ENCODE results near the gene BLMH. TPM values are rescaled to one million over a fixed set of nuclear protein-coding genes. Genes with fewer than 3 reads are reported as not detected.

Gene BLMH
- total RNA-seq, 4 donors from 2014 or later = 13.5 to 32.1 (median 20.4) TPM

GRCh38 chr17:30229012-30229411 is 62.7 kb downstream of the BLMH start:
- Histone ChIP-seq H3K36me3 (no peaks in the 10 kb centered on the region), H3K27me3 (peaks cover 26% of the 10 kb centered on the region), H3K4me1 (no peaks in the 10 kb centered on the region), H3K27ac (no peak overlapping the region), H3K9me3 (no peaks in the 10 kb centered on the region), H3K4me3 (no peak overlapping the region)
- in situ Hi-C loops (cut with MboI; ENCODE audit: low pct_ligation_motif_present in 1 of 4, low pct_unique_long_range_greater_than_20kb in 1 of 4, low sequenced_read_pairs in 3 of 4) (no loop called here), intact Hi-C loops (cut with DNase I; ENCODE audit: low total_unique reads) (no loop called here)
- 49 to 58% methylated on average over 4 to 7 of the region's 7 CpGs for WGBS, 2 donors (ENCODE audit: low coverage in 1 of 2)
- DNase-seq = peak; percentile 30
- TF ChIP-seq POLR2AphosphoS5 (IDR thresholded peaks at IDR 0.05) = no peak
- no peak for TF ChIP-seq CTCF (IDR thresholded peaks at IDR 0.05)
- no peak for TF ChIP-seq EP300 (IDR thresholded peaks at IDR 0.05; ENCODE audit: low read depth)
- TF ChIP-seq POLR2A (IDR thresholded peaks at IDR 0.05) = no peak

GRCh38 chr17:30228011-30228410 is 63.7 kb downstream of the BLMH start:
- Histone ChIP-seq H3K27ac (no peak overlapping the region), H3K27me3 (peaks cover 16% of the 10 kb centered on the region), H3K4me3 (no peak overlapping the region), H3K4me1 (no peaks in the 10 kb centered on the region), H3K9me3 (no peaks in the 10 kb centered on the region), H3K36me3 (no peaks in the 10 kb centered on the region)
- in situ Hi-C loops (cut with MboI; ENCODE audit: low pct_ligation_motif_present in 1 of 4, low pct_unique_long_range_greater_than_20kb in 1 of 4, low sequenced_read_pairs in 3 of 4) = no loop called here
- no peak for DNase-seq
- intact Hi-C loops (cut with DNase I; ENCODE audit: low total_unique reads) = no loop called here
- TF ChIP-seq EP300 (IDR thresholded peaks at IDR 0.05; ENCODE audit: low read depth) (no peak), POLR2AphosphoS5 (IDR thresholded peaks at IDR 0.05) (no peak)
- 84 to 85% methylated on average over 2 to 3 of the region's 3 CpGs for WGBS, 2 donors (ENCODE audit: low coverage in 1 of 2)

- intact Hi-C loops (cut with DNase I; ENCODE audit: low total_unique reads) (no loop called here), in situ Hi-C loops (cut with MboI; ENCODE audit: low pct_ligation_motif_present in 1 of 4, low pct_unique_long_range_greater_than_20kb in 1 of 4, low sequenced_read_pairs in 3 of 4) (no loop called here)
- H3K4me1 ChIP-seq = no peaks in the 10 kb centered on the region
- 83 to 89% methylated on average over 9 to 10 of the region's 10 CpGs for WGBS, 2 donors (ENCODE audit: low coverage in 1 of 2)
- H3K36me3 ChIP-seq = no peaks in the 10 kb centered on the region
- peaks cover 7% of the 10 kb centered on the region for H3K27me3 ChIP-seq
- no peaks in the 10 kb centered on the region for H3K9me3 ChIP-seq
- H3K4me3 ChIP-seq = no peak overlapping the region
- no peak overlapping the region for H3K27ac ChIP-seq
- no peak for DNase-seq
- TF ChIP-seq POLR2AphosphoS5 (IDR thresholded peaks at IDR 0.05) = no peak
- TF ChIP-seq POLR2A (IDR thresholded peaks at IDR 0.05) = no peak
- TF ChIP-seq EP300 (IDR thresholded peaks at IDR 0.05; ENCODE audit: low read depth) = no peak
- TF ChIP-seq CTCF (IDR thresholded peaks at IDR 0.05) = no peak
These were observed 64.9 kb downstream of the BLMH start for GRCh38 chr17:30226878-30227277.

GRCh38 chr17:30225919-30226553 is 65.7 kb downstream of the BLMH start:
- Histone ChIP-seq H3K36me3 (no peaks in the 10 kb centered on the region), H3K27me3 (peaks cover 4% of the 10 kb centered on the region), H3K4me3 (no peak overlapping the region), H3K4me1 (no peaks in the 10 kb centered on the region), H3K9me3 (no peaks in the 10 kb centered on the region), H3K27ac (no peak overlapping the region)
- intact Hi-C loops (cut with DNase I; ENCODE audit: low total_unique reads) = no loop called here
- DNase-seq = no peak
- in situ Hi-C loops (cut with MboI; ENCODE audit: low pct_ligation_motif_present in 1 of 4, low pct_unique_long_range_greater_than_20kb in 1 of 4, low sequenced_read_pairs in 3 of 4) = no loop called here
- WGBS, 2 donors (ENCODE audit: low coverage in 1 of 2) = 50 to 72% methylated on average over 9 to 15 of the region's 15 CpGs
- TF ChIP-seq CTCF (IDR thresholded peaks at IDR 0.05) = no peak
- no peak for TF ChIP-seq POLR2A (IDR thresholded peaks at IDR 0.05)
- no peak for TF ChIP-seq POLR2AphosphoS5 (IDR thresholded peaks at IDR 0.05)
- no peak for TF ChIP-seq EP300 (IDR thresholded peaks at IDR 0.05; ENCODE audit: low read depth)

GRCh38 chr17:30225112-30225511 is 66.6 kb downstream of the BLMH start:
- Histone ChIP-seq H3K9me3 (no peaks in the 10 kb centered on the region), H3K27me3 (no peaks in the 10 kb centered on the region), H3K27ac (no peak overlapping the region), H3K4me1 (no peaks in the 10 kb centered on the region), H3K4me3 (no peak overlapping the region), H3K36me3 (no peaks in the 10 kb centered on the region)
- 83% methylated on average over 3 of the region's 3 CpGs; no CpG with 5 or more reads in 1 of the 2 donors for WGBS, 2 donors (ENCODE audit: low coverage in 1 of 2)
- intact Hi-C loops (cut with DNase I; ENCODE audit: low total_unique reads) (no loop called here), in situ Hi-C loops (cut with MboI; ENCODE audit: low pct_ligation_motif_present in 1 of 4, low pct_unique_long_range_greater_than_20kb in 1 of 4, low sequenced_read_pairs in 3 of 4) (no loop called here)
- no peak for DNase-seq
- TF ChIP-seq POLR2A (IDR thresholded peaks at IDR 0.05) = no peak
- no peak for TF ChIP-seq CTCF (IDR thresholded peaks at IDR 0.05)
- no peak for TF ChIP-seq EP300 (IDR thresholded peaks at IDR 0.05; ENCODE audit: low read depth)
- no peak for TF ChIP-seq POLR2AphosphoS5 (IDR thresholded peaks at IDR 0.05)

All from transverse colon (tissue), 4 donors.